Adrenal gland (tissue), 12 donors: ENCODE results near the gene CDH24. TPM values are rescaled to one million over a fixed set of nuclear protein-coding genes. Genes with fewer than 3 reads are reported as not detected.

Source experiments
- DNase-seq, 7 donors: peaks; one replicate each; pipeline ENCODE4 v3.0.0-alpha.2; 2019 to 2020
- H3K27ac ChIP-seq, 5 donors: fragments of 200-600 bp; sonication (generic) in 4 of 5; 1 replicate in 3 of 5; 2 replicates in 2 of 5; pipeline versions ENCODE4 v1.5.1 to v1.8.0; 2016 to 2020; ENCODE audit warnings: mild to moderate bottlenecking in 1 of 5
- H3K27me3 ChIP-seq: fragments of 200-600 bp; 2 replicates; pipeline ENCODE4 v1.8.0; 2021
- H3K36me3 ChIP-seq, 2 donors: fragments of 200-600 bp; replicated peaks in 1 of 2; 1 replicate in 1 of 2; 2 replicates in 1 of 2; pipeline versions ENCODE4 v1.5.1 to v1.8.0; 2018 to 2022
- H3K4me1 ChIP-seq, 2 donors: fragments of 200-600 bp; replicated peaks in 1 of 2; 1 replicate in 1 of 2; 2 replicates in 1 of 2; pipeline versions ENCODE4 v1.5.1 to v1.8.0; 2018 to 2021
- H3K4me3 ChIP-seq, 4 donors: fragments of 200-600 bp; sonication (generic) in 3 of 4; one replicate each; pipeline ENCODE4 v1.5.1; 2016 to 2018
- H3K9me3 ChIP-seq, 3 donors: fragments of 200-600 bp; sonication (generic) in 1 of 3; replicated peaks in 1 of 3; 1 replicate in 2 of 3; 2 replicates in 1 of 3; pipeline versions ENCODE4 v1.5.1 to v1.8.0; 2016 to 2021
- CTCF ChIP-seq, 6 experiments: fragments of 450-650 bp in 4 of 6; fragments of 200-600 bp in 2 of 6; sonication (generic) in 1 of 6; IDR thresholded peaks; 1 replicate in 5 of 6; 2 replicates in 1 of 6; pipeline versions ENCODE4 v1.5.1 to v1.8.0; 2016 to 2021; ENCODE audit warnings: antibody characterized with exemption in 6 of 6, mild to moderate bottlenecking in 2 of 6, moderate library complexity in 1 of 6
- POLR2A ChIP-seq, 2 donors: fragments of 450-650 bp; IDR thresholded peaks; one replicate each; pipeline ENCODE4 v1.6.1; 2017; ENCODE audit warnings: antibody characterized with exemption in 2 of 2, mild to moderate bottlenecking in 2 of 2, moderate library complexity in 1 of 2
- WGBS, 4 donors: extraction: QIAGEN DNeasy Blood & Tissue Kit in 2 of 4; methylation state at CpG; one replicate each; pipeline versions ENCODE4 v1.1.5 to v1.1.7; 2013 to 2017; 5-methylcytosine and 5-hydroxymethylcytosine counted together
- intact Hi-C, 2 donors: fragments of 100-400 bp; cut with DNase I; formaldehyde crosslinking; loops; one replicate each; pipeline versions ENCODE4 v1.14.1 to v1.15.0; 2022 to 2023
- polyA plus RNA-seq, 3 donors: library from polyadenylated mRNA; stranded (reverse); fragments of 200-250 nt in 2 of 3; fragments of 350-450 nt in 1 of 3; fragmentation: Illumina TruSeq in 1 of 3; extraction: RNeasy Lipid Tissue Mini Kit (QIAGEN cat#74804) in 1 of 3; gene quantifications; one replicate each; pipeline ENCODE4 v1.2.3, GENCODE V29; 2013 to 2014
- total RNA-seq, 9 donors: library from RNA; depleted of rRNA in 4 of 9; stranded (reverse); fragments of >200 nt in 4 of 9; fragments of 120-200 nt in 1 of 9; fragmentation: NEBNext Ultra II Directional in 1 of 9; extraction: Animal tissue kit (Norgen Biotek cat#: 25700) in 1 of 9; gene quantifications; one replicate each; pipeline versions ENCODE4 v1.1.0 to v1.2.4, GENCODE V29; 2013 to 2023
- donor health status: healthy with polysubstance abuse.
- donor health status: Bipolar disorder and iron deficiency.
- donor health status: DM: yes; HTN: yes; CAD: no.
- donor health status: DM: no; HTN: no; CAD: no.
- donor health status: DM: no; HTN: no; CAD: no.
- donor health status: DM: yes; HTN: yes; CAD: no.

CDH24 gene
- total and polyA plus RNA-seq, 12 donors: 1.5 to 29.3 (median 3.5) TPM

- no peaks in the 10 kb centered on the region for H3K9me3 ChIP-seq
- no peak for DNase-seq
- peaks cover 0 to 5% of the 10 kb centered on the region in 2 donors for H3K4me1 ChIP-seq
- 90 to 95% (median 92%) methylated on average over 8 of the region's 8 CpGs for WGBS, 4 donors
- no peaks in the 10 kb centered on the region for H3K36me3 ChIP-seq
- no peak overlapping the region for H3K27ac ChIP-seq
- no peak overlapping the region for H3K4me3 ChIP-seq
- TF ChIP-seq CTCF (IDR thresholded peaks at IDR 0.05) (no peak), POLR2A (IDR thresholded peaks at IDR 0.05) (no peak)
- intact Hi-C loops: no loop called here
- H3K27me3 ChIP-seq: no peaks in the 10 kb centered on the region
Observed at GRCh38 chr14:23044840-23045239, 12.5 kb downstream of the CDH24 start.

- 80 to 90% (median 86%) methylated on average over 3 of the region's 3 CpGs for WGBS, 4 donors
- intact Hi-C loops: no loop called here
- no peak overlapping the region for H3K4me3 ChIP-seq
- no peaks in the 10 kb centered on the region for H3K9me3 ChIP-seq
- H3K27ac ChIP-seq: no peak overlapping the region
- peaks cover 0 to 5% of the 10 kb centered on the region in 2 donors for H3K4me1 ChIP-seq
- no peak for TF ChIP-seq CTCF (IDR thresholded peaks at IDR 0.05)
- no peak for TF ChIP-seq POLR2A (IDR thresholded peaks at IDR 0.05)
- DNase-seq: no peak
- H3K36me3 ChIP-seq: no peaks in the 10 kb centered on the region
- H3K27me3 ChIP-seq: no peaks in the 10 kb centered on the region
Observed at GRCh38 chr14:23043754-23044153, 13.6 kb downstream of the CDH24 start.

GRCh38 chr14:23043145-23043544 is 14.2 kb downstream of the CDH24 start:
- Histone ChIP-seq H3K4me3 (no peak overlapping the region), H3K36me3 (no peaks in the 10 kb centered on the region), H3K27me3 (no peaks in the 10 kb centered on the region), H3K4me1 (peaks cover 0 to 5% of the 10 kb centered on the region in 2 donors), H3K27ac (no peak overlapping the region), H3K9me3 (no peaks in the 10 kb centered on the region)
- TF ChIP-seq POLR2A (IDR thresholded peaks at IDR 0.05) (no peak), CTCF (IDR thresholded peaks at IDR 0.05) (no peak)
- no peak for DNase-seq
- WGBS, 4 donors: 88 to 93% (median 90%) methylated on average over 4 to 6 of the region's 6 CpGs
- intact Hi-C loops: no loop called here

- Histone ChIP-seq H3K4me3 (no peak within 1 kb of the TSS), H3K27me3 (no peaks in the 10 kb centered on the region), H3K9me3 (no peaks in the 10 kb centered on the region), H3K36me3 (no peaks in the 10 kb centered on the region), H3K27ac (no peak within 1 kb of the TSS), H3K4me1 (peaks cover 0 to 5% of the 10 kb centered on the region in 2 donors)
- 95 to 96% (median 96%) methylated on average over 11 to 36 of the region's 36 CpGs for WGBS, 4 donors
- no peak for TF ChIP-seq POLR2A (IDR thresholded peaks at IDR 0.05)
- TF ChIP-seq CTCF (IDR thresholded peaks at IDR 0.05): no peak
- DNase-seq: no peak
- intact Hi-C loops: no loop called here
Observed at GRCh38 chr14:23042162-23042965, 15.0 kb downstream of the CDH24 start, which contains the start of gene PSMB11. Gene PSMB11, plus strand, starts transcription at chr14:23042212. Its CDS starts 14 bp downstream, at chr14:23042226.
